Right lobe of liver (tissue), 6 donors: ENCODE measurements around the gene CMPK2. TPM values are rescaled to one million over a fixed set of nuclear protein-coding genes. Genes with fewer than 3 reads are reported as not detected.

Experiments
- ATAC-seq, 4 donors: fragments of 200-7000 bp; cut with Tn5 transposase; one replicate each; pipeline ENCODE4 v1.9.1; 2020; ENCODE audit warnings: mild to moderate bottlenecking in 4 of 4, moderate library complexity in 4 of 4
- DNase-seq, 3 donors: peaks; one replicate each; pipeline ENCODE4 v3.0.0-alpha.2; 2020
- H3K27ac ChIP-seq, 3 donors: fragments of 200-600 bp; one replicate each; pipeline ENCODE4 v1.8.0; 2022
- H3K27me3 ChIP-seq, 2 donors: fragments of 200-600 bp; one replicate each; pipeline ENCODE4 v1.8.0; 2022
- H3K36me3 ChIP-seq, 4 donors: fragments of 200-600 bp; sonication (generic) in 1 of 4; one replicate each; pipeline versions ENCODE4 v1.5.1 to v1.8.0; 2017 to 2022; ENCODE audit warnings: control low read depth in 1 of 4
- H3K4me1 ChIP-seq, 4 donors: fragments of 200-600 bp; sonication (generic) in 1 of 4; one replicate each; pipeline versions ENCODE4 v1.5.1 to v1.8.0; 2017 to 2022; ENCODE audit warnings: control low read depth in 1 of 4
- H3K4me3 ChIP-seq, 3 donors: fragments of 200-600 bp; one replicate each; pipeline ENCODE4 v1.8.0; 2022
- H3K9me3 ChIP-seq, 4 donors: fragments of 200-600 bp; sonication (generic) in 1 of 4; one replicate each; pipeline versions ENCODE4 v1.5.1 to v1.8.0; 2017 to 2022; ENCODE audit warnings: control low read depth in 1 of 4
- CTCF ChIP-seq, 4 donors: fragments of 200-600 bp in 3 of 4; fragments of 450-650 bp in 1 of 4; IDR thresholded peaks; one replicate each; pipeline versions ENCODE4 v1.5.1 to v1.8.0; 2016 to 2022; ENCODE audit warnings: antibody characterized with exemption in 4 of 4, mild to moderate bottlenecking in 2 of 4
- POLR2A ChIP-seq: fragments of 450-650 bp; IDR thresholded peaks from one replicate; pipeline ENCODE4 v1.6.1; 2017; ENCODE audit warnings: antibody characterized with exemption, mild to moderate bottlenecking
- WGBS: methylation state at CpG from one replicate; pipeline ENCODE4 v1.1.6; 2018; ENCODE audit warnings: low coverage, low lambda C conversion rate; ENCODE audit not compliant: insufficient coverage; ENCODE audit errors: missing lambda C conversion rate; 5-methylcytosine and 5-hydroxymethylcytosine counted together
- intact Hi-C, 2 donors: fragments of 100-400 bp; cut with DNase I; formaldehyde crosslinking; loops; one replicate each; pipeline versions ENCODE4 v1.11.2 to v1.14.1; 2022
- total RNA-seq, 6 experiments: library from RNA; depleted of rRNA in 2 of 6; stranded (reverse); fragments of >200 nt in 2 of 6; fragmentation: NEBNext Ultra II Directional in 3 of 6; extraction: Animal tissue kit (Norgen Biotek cat#: 25700) in 3 of 6; gene quantifications; one replicate each; pipeline versions ENCODE4 v1.1.0 to v1.2.4, GENCODE V29; 2016 to 2023
- donor health status: DM: no; HTN: yes; CAD: no.
- donor health status: DM: no; HTN: no; CAD: no.
- donor health status: DM: no; HTN: no; CAD: no.
- donor health status: DM: no; HTN: yes; CAD: no.
- donor health status: DM: no; HTN: yes; CAD: no.

CMPK2 gene
- total RNA-seq, 6 experiments from 2014 or later, result 1.9 to 5.1 (median 3.8) TPM

GRCh38 chr2:6854416-6854815, 11.3 kb downstream of the CMPK2 start:
- 88% methylated on average over 1 of the region's 2 CpGs for WGBS
- intact Hi-C loops, result no loop called here

GRCh38 chr2:6852195-6852594, 13.5 kb downstream of the CMPK2 start:
- intact Hi-C loops, result no loop called here
- 93% methylated on average over 2 of the region's 2 CpGs for WGBS
- no peak for ATAC-seq
- Histone ChIP-seq H3K27me3 (no peaks in the 10 kb centered on the region), H3K36me3 (no peaks in the 10 kb centered on the region), H3K4me1 (no peaks in the 10 kb centered on the region), H3K27ac (no peak overlapping the region), H3K4me3 (no peak overlapping the region), H3K9me3 (no peaks in the 10 kb centered on the region)
- TF ChIP-seq CTCF (IDR thresholded peaks at IDR 0.05), result no peak
- no peak for TF ChIP-seq POLR2A
- no peak for DNase-seq

More at GRCh38 chr2:6854416-6854815, 11.3 kb downstream of the CMPK2 start:
- TF ChIP-seq POLR2A (no peak), CTCF (IDR thresholded peaks at IDR 0.05) (no peak)
- no peak for ATAC-seq
- no peaks in the 10 kb centered on the region for H3K27me3 ChIP-seq
- no peak overlapping the region for H3K27ac ChIP-seq
- no peaks in the 10 kb centered on the region for H3K36me3 ChIP-seq
- H3K4me3 ChIP-seq, result no peak overlapping the region
- peaks cover 0 to 4% (median 0%) of the 10 kb centered on the region in 4 donors for H3K9me3 ChIP-seq
- no peak for DNase-seq
- no peaks in the 10 kb centered on the region for H3K4me1 ChIP-seq

DNA sequence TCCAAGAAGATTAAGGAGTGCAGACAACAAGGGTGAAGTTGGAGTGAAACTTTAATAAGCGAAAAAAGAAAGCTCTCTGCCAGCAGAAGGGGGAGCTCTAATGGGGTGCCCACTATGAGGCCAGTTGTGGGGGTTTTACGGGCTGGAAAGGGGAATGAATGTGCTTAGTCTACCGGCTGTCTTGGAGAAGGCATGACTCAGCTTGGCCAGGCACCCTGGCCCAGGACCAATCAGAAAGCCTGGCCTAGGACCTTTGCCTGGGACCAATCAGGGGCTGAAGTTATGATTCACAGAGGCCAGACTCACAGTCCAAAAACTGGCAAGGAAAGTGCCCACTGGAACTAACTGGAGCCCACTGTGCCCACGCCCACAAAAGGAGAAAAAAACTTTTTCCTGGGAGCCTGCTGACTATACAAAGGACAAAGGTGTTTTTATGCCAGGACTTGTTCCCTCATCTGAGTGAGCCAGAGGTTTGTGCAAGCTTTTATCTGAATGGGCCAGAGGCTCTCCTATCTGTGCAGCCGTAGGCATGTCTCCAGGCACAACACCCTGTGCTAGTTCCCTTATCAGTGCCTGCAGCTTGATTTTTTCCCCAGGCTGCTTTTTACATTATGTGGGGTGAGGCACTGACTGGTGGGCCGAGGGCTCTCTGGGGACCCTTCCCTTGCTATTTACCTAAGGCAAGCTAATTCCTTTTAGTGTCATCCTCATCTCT, 18.6 kb downstream of the CMPK2 start:
- no peak overlapping the region for H3K27ac ChIP-seq
- intact Hi-C loops, result no loop called here
- ATAC-seq (no peak), DNase-seq (no peak)
- peaks cover 0 to 25% (median 4%) of the 10 kb centered on the region in 4 donors for H3K9me3 ChIP-seq
- TF ChIP-seq POLR2A (no peak), CTCF (IDR thresholded peaks at IDR 0.05) (no peak)
- WGBS, result 94% methylated on average over 5 of the region's 6 CpGs
- H3K36me3 ChIP-seq, result no peaks in the 10 kb centered on the region
- no peaks in the 10 kb centered on the region for H3K4me1 ChIP-seq
- no peaks in the 10 kb centered on the region for H3K27me3 ChIP-seq
- no peak overlapping the region for H3K4me3 ChIP-seq

GRCh38 chr2:6846540-6846939, 19.2 kb downstream of the CMPK2 start:
- H3K36me3 ChIP-seq, result no peaks in the 10 kb centered on the region
- no peak for DNase-seq

More at GRCh38 chr2:6846540-6846939, 19.2 kb downstream of the CMPK2 start:
- no peak for TF ChIP-seq POLR2A
- TF ChIP-seq CTCF (IDR thresholded peaks at IDR 0.05), result no peak
- 89% methylated on average over 1 of the region's 1 CpG for WGBS
- Histone ChIP-seq H3K27me3 (no peaks in the 10 kb centered on the region), H3K27ac (no peak overlapping the region), H3K4me3 (no peak overlapping the region), H3K4me1 (no peaks in the 10 kb centered on the region), H3K9me3 (peaks cover 0 to 25% (median 4%) of the 10 kb centered on the region in 4 donors)
- no peak for ATAC-seq
- intact Hi-C loops, result no loop called here
